Type B pancreatic cell (in vitro differentiated cells): ENCODE results near the gene ZFY. TPM values are rescaled to one million over a fixed set of nuclear protein-coding genes. Genes with fewer than 3 reads are reported as not detected.

Source experiments
- DNase-seq: peaks from one replicate; pipeline ENCODE4 v3.0.0; 2021; ENCODE audit warnings: mixed read lengths; ENCODE audit not compliant: unreplicated experiment; ENCODE audit errors: extremely low spot score
- H3K27ac Mint-ChIP-seq: 2 replicates; pipeline ENCODE4 v1.8.0; 2021; ENCODE audit warnings: mild to moderate bottlenecking, mixed read lengths
- H3K27me3 Mint-ChIP-seq: 2 replicates; pipeline ENCODE4 v1.8.0; 2021; ENCODE audit warnings: mixed read lengths
- H3K36me3 Mint-ChIP-seq: 2 replicates; pipeline ENCODE4 v1.8.0; 2021; ENCODE audit warnings: mixed read lengths
- H3K4me1 Mint-ChIP-seq: one replicate; pipeline ENCODE4 v1.8.0; 2021; ENCODE audit warnings: mixed read lengths; ENCODE audit not compliant: unreplicated experiment
- H3K4me3 Mint-ChIP-seq: 2 replicates; pipeline ENCODE4 v1.8.0; 2021; ENCODE audit warnings: mild to moderate bottlenecking, mixed read lengths
- H3K9me3 Mint-ChIP-seq: 2 replicates; pipeline ENCODE4 v1.8.0; 2021; ENCODE audit warnings: mixed read lengths
- total RNA-seq: library from RNA; stranded (reverse); gene quantifications from 2 replicates; pipeline ENCODE4 v1.2.1, GENCODE V29; 2021; ENCODE audit warnings: low replicate concordance
- TF ChIP-seq, protein P1 (sequence below): fragments of 200-600 bp; sonication (generic); conservative IDR thresholded peaks from 2 replicates; pipeline ENCODE4 v1.5.0; 2021; ENCODE audit warnings: antibody characterized with exemption, mild to moderate bottlenecking

Gene ZFY
- total RNA-seq, 1 donor from 2014 or later, result not detected

DNA sequence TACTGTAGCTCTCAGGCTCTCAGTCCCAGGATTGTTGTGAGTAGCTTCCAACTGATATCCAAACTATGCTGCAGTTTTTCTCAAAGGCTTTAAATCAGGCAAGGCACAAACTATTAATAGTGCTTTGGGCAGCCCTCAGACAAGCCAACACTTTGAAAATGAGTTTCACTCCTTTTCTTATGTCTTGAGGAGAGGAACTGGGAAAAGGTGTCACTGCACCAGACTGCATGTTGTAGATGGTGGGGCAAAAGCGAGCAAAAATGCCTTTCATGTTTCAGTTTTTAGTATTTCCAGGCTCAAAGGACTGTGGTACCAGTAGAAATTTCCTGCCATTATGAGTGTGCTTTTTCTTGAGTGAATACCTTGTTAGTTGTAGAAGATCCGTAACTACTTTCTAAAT lies 39.1 kb upstream of the ZFY start:
- Mint-ChIP-seq H3K36me3 (no peaks in the 10 kb centered on the region), H3K4me3 (no peak overlapping the region), H3K4me1 (no peaks in the 10 kb centered on the region), H3K9me3 (no peaks in the 10 kb centered on the region), H3K27ac (no peak overlapping the region), H3K27me3 (no peaks in the 10 kb centered on the region)
- TF ChIP-seq, protein P1, sequence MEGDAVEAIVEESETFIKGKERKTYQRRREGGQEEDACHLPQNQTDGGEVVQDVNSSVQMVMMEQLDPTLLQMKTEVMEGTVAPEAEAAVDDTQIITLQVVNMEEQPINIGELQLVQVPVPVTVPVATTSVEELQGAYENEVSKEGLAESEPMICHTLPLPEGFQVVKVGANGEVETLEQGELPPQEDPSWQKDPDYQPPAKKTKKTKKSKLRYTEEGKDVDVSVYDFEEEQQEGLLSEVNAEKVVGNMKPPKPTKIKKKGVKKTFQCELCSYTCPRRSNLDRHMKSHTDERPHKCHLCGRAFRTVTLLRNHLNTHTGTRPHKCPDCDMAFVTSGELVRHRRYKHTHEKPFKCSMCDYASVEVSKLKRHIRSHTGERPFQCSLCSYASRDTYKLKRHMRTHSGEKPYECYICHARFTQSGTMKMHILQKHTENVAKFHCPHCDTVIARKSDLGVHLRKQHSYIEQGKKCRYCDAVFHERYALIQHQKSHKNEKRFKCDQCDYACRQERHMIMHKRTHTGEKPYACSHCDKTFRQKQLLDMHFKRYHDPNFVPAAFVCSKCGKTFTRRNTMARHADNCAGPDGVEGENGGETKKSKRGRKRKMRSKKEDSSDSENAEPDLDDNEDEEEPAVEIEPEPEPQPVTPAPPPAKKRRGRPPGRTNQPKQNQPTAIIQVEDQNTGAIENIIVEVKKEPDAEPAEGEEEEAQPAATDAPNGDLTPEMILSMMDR, result no peak
- no peak for DNase-seq

- Mint-ChIP-seq H3K27me3 (no peaks in the 10 kb centered on the region), H3K27ac (no peak overlapping the region), H3K4me1 (no peaks in the 10 kb centered on the region), H3K36me3 (no peaks in the 10 kb centered on the region), H3K9me3 (no peaks in the 10 kb centered on the region), H3K4me3 (no peak overlapping the region)
- DNase-seq, result no peak
- TF ChIP-seq, protein P1, result no peak
Observed at GRCh38 chrY:2907356-2907755, 27.8 kb upstream of the ZFY start.

DNA sequence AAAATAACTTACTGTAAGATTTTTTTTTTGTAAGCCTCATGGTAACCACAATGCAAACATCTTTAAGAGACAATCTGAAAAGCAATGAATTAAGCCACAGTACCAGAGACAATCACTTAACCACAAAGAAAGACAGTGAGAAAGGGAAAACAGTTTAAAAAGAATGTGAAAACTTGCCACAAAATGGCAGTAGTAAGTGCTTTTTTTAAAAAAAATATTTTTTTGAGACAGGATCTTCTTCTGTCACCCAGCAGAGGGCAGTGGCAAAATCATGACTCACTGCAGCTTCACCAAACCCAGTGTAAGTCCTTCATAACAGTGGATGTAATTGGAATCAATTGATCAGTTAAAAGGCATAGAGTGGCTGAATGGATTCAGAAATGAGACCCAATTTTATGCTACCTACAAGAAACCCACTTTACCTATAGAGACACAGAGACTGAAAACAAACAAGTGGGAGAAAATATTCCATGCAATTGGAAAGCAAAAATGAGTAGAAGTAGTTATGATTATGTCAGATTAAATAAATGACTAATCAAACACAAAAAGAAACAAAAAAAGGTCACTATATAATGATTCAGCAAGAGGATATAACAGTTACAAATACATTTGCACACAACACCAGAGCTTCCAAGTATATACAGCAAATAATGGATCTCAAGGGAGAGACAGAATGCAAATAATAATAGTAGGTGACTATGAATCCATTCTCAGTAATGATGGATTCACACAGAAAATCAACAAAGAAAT lies 21.9 kb upstream of the ZFY start:
- H3K9me3 Mint-ChIP-seq, result no peaks in the 10 kb centered on the region

DNA sequence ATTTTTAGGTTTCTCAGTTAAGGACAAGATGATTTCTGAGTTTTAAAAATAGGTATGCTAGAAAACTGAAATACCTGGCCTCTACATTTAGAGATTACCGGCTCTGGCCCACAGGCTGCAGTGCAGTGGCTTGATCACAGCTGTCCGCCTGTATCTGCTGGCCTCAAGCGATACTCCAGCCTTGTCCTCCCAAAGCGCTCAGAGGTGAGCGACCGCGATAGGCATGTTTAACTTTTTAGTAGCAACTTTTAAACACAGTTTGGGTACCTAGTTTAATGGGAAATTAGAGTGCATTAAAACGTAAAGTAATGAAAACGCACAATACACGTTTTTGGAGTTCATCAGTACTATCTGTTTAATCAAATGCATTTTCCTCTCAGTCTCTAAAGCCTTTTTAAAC lies 1.1 kb upstream of the ZFY start:
- Mint-ChIP-seq H3K4me3 (no peak overlapping the region), H3K27me3 (no peaks in the 10 kb centered on the region), H3K9me3 (no peaks in the 10 kb centered on the region), H3K36me3 (no peaks in the 10 kb centered on the region), H3K4me1 (no peaks in the 10 kb centered on the region), H3K27ac (no peak overlapping the region)
- TF ChIP-seq, protein P1, result no peak
- no peak for DNase-seq

More for the DNA sequence above, 21.9 kb upstream of the ZFY start:
- TF ChIP-seq, protein P1, result no peak
- H3K4me1 Mint-ChIP-seq, result no peaks in the 10 kb centered on the region
- no peak for DNase-seq
- H3K27me3 Mint-ChIP-seq, result no peaks in the 10 kb centered on the region
- H3K36me3 Mint-ChIP-seq, result no peaks in the 10 kb centered on the region
- H3K27ac Mint-ChIP-seq, result no peak overlapping the region
- H3K4me3 Mint-ChIP-seq, result no peak overlapping the region

DNA sequence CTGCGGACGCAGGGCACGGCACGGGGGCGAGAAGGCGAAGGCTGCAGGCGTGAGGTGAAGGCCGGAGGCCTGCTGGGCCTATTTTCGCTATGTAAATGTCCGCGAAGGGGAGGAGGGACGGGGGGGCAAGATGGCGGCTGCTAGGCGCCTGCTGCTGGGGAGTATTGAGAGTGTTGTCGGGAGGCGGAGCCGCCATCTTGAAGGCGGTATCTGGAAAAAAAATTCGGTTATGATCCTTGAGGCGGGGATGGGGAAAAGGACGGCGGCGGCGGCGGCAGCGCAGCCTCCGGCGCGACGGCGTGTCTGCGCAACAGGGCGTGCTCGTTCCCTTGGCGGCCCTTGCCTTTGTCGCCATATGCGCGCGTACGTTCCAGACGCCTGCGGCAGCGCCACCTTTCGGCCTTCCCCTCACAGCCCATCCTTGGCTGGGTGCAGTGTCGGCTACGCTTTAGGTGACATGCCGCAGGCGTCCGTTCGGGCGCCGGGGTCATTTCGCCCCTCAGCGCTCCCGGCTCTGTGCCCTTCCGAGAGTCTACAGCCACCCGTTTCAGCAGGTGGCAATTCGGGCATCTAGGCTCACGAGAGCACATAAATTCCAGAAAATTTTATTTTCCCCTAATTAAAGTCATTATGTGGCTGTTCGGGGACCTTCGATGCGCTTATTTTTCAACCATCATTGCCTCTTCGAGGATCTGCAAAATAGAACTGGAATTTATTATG lies 695 bp downstream of the ZFY start:
- Mint-ChIP-seq H3K9me3 (no peaks in the 10 kb centered on the region), H3K27me3 (no peaks in the 10 kb centered on the region), H3K36me3 (no peaks in the 10 kb centered on the region), H3K4me1 (no peaks in the 10 kb centered on the region), H3K4me3 (no peak overlapping the region), H3K27ac (no peak overlapping the region)
- no peak for DNase-seq
- TF ChIP-seq, protein P1, result no peak
